Measurements from ENCODE around the gene STRN. TPM values are rescaled to one million over a fixed set of nuclear protein-coding genes. Genes with fewer than 3 reads are reported as not detected.

The STRN gene
- total and polyA plus RNA-seq, 2 experiments from 2014 or later: 6.5 to 12.1 TPM

- Histone ChIP-seq H4K20me1 (ENCODE audit: insufficient read depth) (no peaks in the 10 kb centered on the region), H3K9ac (no peak overlapping the region), H3K9me2 (ENCODE audit: insufficient read depth) (no peaks in the 10 kb centered on the region), H3K79me2 (ENCODE audit: insufficient read depth) (no peaks in the 10 kb centered on the region), H2AFZ (no peak overlapping the region), H3K4me1 (ENCODE audit: insufficient read depth) (no peaks in the 10 kb centered on the region), H3K4me3 (no peak overlapping the region), H3K27ac (no peak overlapping the region), H3K27me3 (replicated peaks; ENCODE audit: insufficient read depth) (no peaks in the 10 kb centered on the region), H3K4me2 (ENCODE audit: unreplicated experiment) (no peak overlapping the region), H3F3A (ENCODE audit: insufficient read depth) (no peaks in the 10 kb centered on the region), H3K9me3 (ENCODE audit: low read depth) (no peaks in the 10 kb centered on the region), H3K36me3 (ENCODE audit: low read depth) (peaks cover 26% of the 10 kb centered on the region)
- DNase-seq: no peak
- TF ChIP-seq EZH2phosphoT487 (IDR thresholded peaks at IDR 0.05; ENCODE audit: insufficient read depth, low read depth) (no peak), EZH2 (IDR thresholded peaks at IDR 0.05; ENCODE audit: insufficient read depth, poor library complexity, severe bottlenecking) (no peak)
- 87 to 96% methylated on average over 1 of the region's 1 CpG for WGBS, 2 experiments (ENCODE audit: low coverage in 1 of 2, low lambda C conversion rate in 2 of 2, missing lambda C conversion rate in 2 of 2)
- in situ Hi-C loops (cut with MboI): no loop called here
Observed at GRCh38 chr2:36871068-36871707, 95.1 kb downstream of the STRN start.

GRCh38 chr2:36869606-36870005, 96.7 kb downstream of the STRN start:
- no peaks in the 10 kb centered on the region for H3K79me2 ChIP-seq (ENCODE audit: insufficient read depth)
- no peaks in the 10 kb centered on the region for H4K20me1 ChIP-seq (ENCODE audit: insufficient read depth)
- no peak overlapping the region for H3K4me2 ChIP-seq (ENCODE audit: unreplicated experiment)
- in situ Hi-C loops (cut with MboI): no loop called here
- no peak overlapping the region for H2AFZ ChIP-seq
- H3K4me3 ChIP-seq: no peak overlapping the region
- no peaks in the 10 kb centered on the region for H3K27me3 ChIP-seq (replicated peaks; ENCODE audit: insufficient read depth)
- no peak for TF ChIP-seq EZH2 (IDR thresholded peaks at IDR 0.05; ENCODE audit: insufficient read depth, poor library complexity, severe bottlenecking)
- TF ChIP-seq EZH2phosphoT487 (IDR thresholded peaks at IDR 0.05; ENCODE audit: insufficient read depth, low read depth): no peak
- H3K9me2 ChIP-seq (ENCODE audit: insufficient read depth): no peaks in the 10 kb centered on the region
- no peak overlapping the region for H3K9ac ChIP-seq
- H3K27ac ChIP-seq: no peak overlapping the region
- peaks cover 31% of the 10 kb centered on the region for H3K36me3 ChIP-seq (ENCODE audit: low read depth)
- H3K9me3 ChIP-seq (ENCODE audit: low read depth): no peaks in the 10 kb centered on the region
- WGBS, 2 experiments (ENCODE audit: low coverage in 1 of 2, low lambda C conversion rate in 2 of 2, missing lambda C conversion rate in 2 of 2): 64 to 68% methylated on average over 3 of the region's 3 CpGs
- H3F3A ChIP-seq (ENCODE audit: insufficient read depth): no peaks in the 10 kb centered on the region
- no peaks in the 10 kb centered on the region for H3K4me1 ChIP-seq (ENCODE audit: insufficient read depth)
- DNase-seq: no peak

GRCh38 chr2:36861896-36862295, 104.4 kb downstream of the STRN start:
- Histone ChIP-seq H3K27ac (no peak overlapping the region), H3K9ac (no peak overlapping the region), H3K4me2 (ENCODE audit: unreplicated experiment) (no peak overlapping the region), H3K4me3 (no peak overlapping the region), H3F3A (ENCODE audit: insufficient read depth) (no peaks in the 10 kb centered on the region), H2AFZ (no peak overlapping the region), H4K20me1 (ENCODE audit: insufficient read depth) (no peaks in the 10 kb centered on the region), H3K9me3 (ENCODE audit: low read depth) (no peaks in the 10 kb centered on the region), H3K9me2 (ENCODE audit: insufficient read depth) (no peaks in the 10 kb centered on the region), H3K4me1 (ENCODE audit: insufficient read depth) (no peaks in the 10 kb centered on the region), H3K36me3 (ENCODE audit: low read depth) (peaks cover 43% of the 10 kb centered on the region), H3K79me2 (ENCODE audit: insufficient read depth) (no peaks in the 10 kb centered on the region), H3K27me3 (replicated peaks; ENCODE audit: insufficient read depth) (no peaks in the 10 kb centered on the region)
- no peak for DNase-seq
- TF ChIP-seq EZH2phosphoT487 (IDR thresholded peaks at IDR 0.05; ENCODE audit: insufficient read depth, low read depth): no peak
- no peak for TF ChIP-seq EZH2 (IDR thresholded peaks at IDR 0.05; ENCODE audit: insufficient read depth, poor library complexity, severe bottlenecking)
- WGBS, 2 experiments (ENCODE audit: low coverage in 1 of 2, low lambda C conversion rate in 2 of 2, missing lambda C conversion rate in 2 of 2): 97% methylated on average over 2 of the region's 2 CpGs
- in situ Hi-C loops (cut with MboI): no loop called here

- H2AFZ ChIP-seq: no peak overlapping the region
- 96 to 97% methylated on average over 1 of the region's 1 CpG for WGBS, 2 experiments (ENCODE audit: low coverage in 1 of 2, low lambda C conversion rate in 2 of 2, missing lambda C conversion rate in 2 of 2)
- TF ChIP-seq EZH2phosphoT487 (IDR thresholded peaks at IDR 0.05; ENCODE audit: insufficient read depth, low read depth): no peak
- no peak for TF ChIP-seq EZH2 (IDR thresholded peaks at IDR 0.05; ENCODE audit: insufficient read depth, poor library complexity, severe bottlenecking)
- H3K9me2 ChIP-seq (ENCODE audit: insufficient read depth): no peaks in the 10 kb centered on the region
- no peaks in the 10 kb centered on the region for H3K79me2 ChIP-seq (ENCODE audit: insufficient read depth)
- H3K9ac ChIP-seq: no peak overlapping the region
- peaks cover 32% of the 10 kb centered on the region for H3K36me3 ChIP-seq (ENCODE audit: low read depth)
- H3K4me1 ChIP-seq (ENCODE audit: insufficient read depth): no peaks in the 10 kb centered on the region
- no peak for DNase-seq
- H4K20me1 ChIP-seq (ENCODE audit: insufficient read depth): no peaks in the 10 kb centered on the region
- no peak overlapping the region for H3K27ac ChIP-seq
- in situ Hi-C loops (cut with MboI): no loop called here
- H3K27me3 ChIP-seq (replicated peaks; ENCODE audit: insufficient read depth): no peaks in the 10 kb centered on the region
- no peak overlapping the region for H3K4me2 ChIP-seq (ENCODE audit: unreplicated experiment)
- no peaks in the 10 kb centered on the region for H3K9me3 ChIP-seq (ENCODE audit: low read depth)
- no peaks in the 10 kb centered on the region for H3F3A ChIP-seq (ENCODE audit: insufficient read depth)
- H3K4me3 ChIP-seq: no peak overlapping the region
Observed at GRCh38 chr2:36859366-36859792, 107.0 kb downstream of the STRN start.
